Upper lobe of left lung (tissue), 6 donors: ENCODE measurements around the gene LRRC42. TPM values are rescaled to one million over a fixed set of nuclear protein-coding genes. Genes with fewer than 3 reads are reported as not detected.

ENCODE experiments used
- ATAC-seq, 2 donors: fragments of 200-7000 bp; cut with Tn5 transposase; one replicate each; pipeline ENCODE4 v1.9.1; 2022; ENCODE audit warnings: mild to moderate bottlenecking in 2 of 2, moderate library complexity in 2 of 2; ENCODE audit not compliant: low FRiP score in 2 of 2
- DNase-seq, 2 donors: peaks; one replicate each; pipeline ENCODE4 v3.0.0-alpha.2; 2019 to 2020
- H3K27ac ChIP-seq, 4 donors: fragments of 200-600 bp; sonication (generic); one replicate each; pipeline ENCODE4 v1.5.1; 2016 to 2019
- H3K27me3 ChIP-seq, 4 donors: fragments of 200-600 bp; sonication (generic); one replicate each; pipeline ENCODE4 v1.5.1; 2017 to 2019
- H3K36me3 ChIP-seq, 4 donors: fragments of 200-600 bp; sonication (generic); one replicate each; pipeline ENCODE4 v1.5.1; 2016 to 2019
- H3K4me1 ChIP-seq, 4 donors: fragments of 200-600 bp; sonication (generic); one replicate each; pipeline ENCODE4 v1.5.1; 2018 to 2019
- H3K4me3 ChIP-seq, 4 donors: fragments of 200-600 bp; sonication (generic); one replicate each; pipeline ENCODE4 v1.5.1; 2017 to 2019; ENCODE audit warnings: mild to moderate bottlenecking in 2 of 4, moderate library complexity in 1 of 4
- H3K9me3 ChIP-seq, 4 donors: fragments of 200-600 bp; sonication (generic); one replicate each; pipeline ENCODE4 v1.5.1; 2018 to 2019
- EP300 ChIP-seq, 4 donors: sonication (generic); formaldehyde crosslinking; IDR thresholded peaks; one replicate each; pipeline ENCODE4 v1.5.1; 2017; ENCODE audit warnings: antibody characterized with exemption in 4 of 4, control low read depth in 2 of 4
- POLR2A ChIP-seq, 4 donors: fragments of 450-650 bp; IDR thresholded peaks; one replicate each; pipeline ENCODE4 v1.5.1; 2016 to 2017; ENCODE audit warnings: antibody characterized with exemption in 4 of 4, mild to moderate bottlenecking in 2 of 4
- POLR2AphosphoS5 ChIP-seq, 2 donors: sonication (generic); formaldehyde crosslinking; IDR thresholded peaks; one replicate each; pipeline ENCODE4 v1.5.1; 2017; ENCODE audit warnings: antibody characterized with exemption in 2 of 2
- WGBS, 2 donors: methylation state at CpG; one replicate each; pipeline ENCODE4 v1.1.5; 2017 to 2018; 5-methylcytosine and 5-hydroxymethylcytosine counted together
- total RNA-seq, 6 donors: library from RNA; depleted of rRNA in 4 of 6; stranded (reverse); fragments of >200 nt in 4 of 6; gene quantifications; one replicate each; pipeline versions ENCODE4 v1.1.0 to v1.2.1, GENCODE V29; 2016 to 2021
- TF ChIP-seq, protein P1 (sequence below), 6 experiments: fragments of 450-650 bp in 4 of 6; fragments of 200-600 bp in 2 of 6; sonication (generic) in 2 of 6; IDR thresholded peaks; one replicate each; pipeline ENCODE4 v1.5.1; 2016 to 2019; ENCODE audit warnings: antibody characterized with exemption in 6 of 6
- donor health status: DM: no; HTN: no; CAD: no; lungs with moderate emphysema.
- donor health status: DM: no; HTN: yes; CAD: no; lungs with severe emphysema.

The LRRC42 gene
- total RNA-seq, 6 donors from 2014 or later: 13.2 to 26.6 (median 17.6) TPM

DNA sequence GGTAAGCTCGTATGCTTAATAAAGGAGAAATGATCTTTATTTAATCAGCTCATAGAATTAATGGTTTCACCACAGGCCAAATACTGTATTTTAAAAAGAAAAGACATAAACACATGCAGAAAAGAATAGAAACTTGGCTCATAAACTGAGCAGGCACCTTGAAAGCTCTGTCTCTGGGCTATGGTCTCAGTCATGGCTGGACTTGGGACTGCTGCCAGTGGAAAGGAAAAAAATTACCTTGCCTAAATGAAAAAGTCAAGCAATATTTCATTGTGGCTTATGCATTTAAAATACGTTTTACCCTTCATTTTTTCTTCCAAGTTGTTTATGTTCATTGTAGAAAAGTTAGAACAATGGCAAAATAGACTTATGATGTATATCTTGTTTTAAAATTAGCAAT is 8.0 kb downstream of the LRRC42 start:
- Histone ChIP-seq H3K4me1 (peaks cover 2 to 16% (median 13%) of the 10 kb centered on the region in 4 donors), H3K36me3 (peaks cover 0 to 42% (median 17%) of the 10 kb centered on the region in 4 donors), H3K27me3 (no peaks in the 10 kb centered on the region), H3K27ac (no peak overlapping the region), H3K4me3 (no peak overlapping the region), H3K9me3 (no peaks in the 10 kb centered on the region)
- no peak for ATAC-seq
- TF ChIP-seq, protein P1, sequence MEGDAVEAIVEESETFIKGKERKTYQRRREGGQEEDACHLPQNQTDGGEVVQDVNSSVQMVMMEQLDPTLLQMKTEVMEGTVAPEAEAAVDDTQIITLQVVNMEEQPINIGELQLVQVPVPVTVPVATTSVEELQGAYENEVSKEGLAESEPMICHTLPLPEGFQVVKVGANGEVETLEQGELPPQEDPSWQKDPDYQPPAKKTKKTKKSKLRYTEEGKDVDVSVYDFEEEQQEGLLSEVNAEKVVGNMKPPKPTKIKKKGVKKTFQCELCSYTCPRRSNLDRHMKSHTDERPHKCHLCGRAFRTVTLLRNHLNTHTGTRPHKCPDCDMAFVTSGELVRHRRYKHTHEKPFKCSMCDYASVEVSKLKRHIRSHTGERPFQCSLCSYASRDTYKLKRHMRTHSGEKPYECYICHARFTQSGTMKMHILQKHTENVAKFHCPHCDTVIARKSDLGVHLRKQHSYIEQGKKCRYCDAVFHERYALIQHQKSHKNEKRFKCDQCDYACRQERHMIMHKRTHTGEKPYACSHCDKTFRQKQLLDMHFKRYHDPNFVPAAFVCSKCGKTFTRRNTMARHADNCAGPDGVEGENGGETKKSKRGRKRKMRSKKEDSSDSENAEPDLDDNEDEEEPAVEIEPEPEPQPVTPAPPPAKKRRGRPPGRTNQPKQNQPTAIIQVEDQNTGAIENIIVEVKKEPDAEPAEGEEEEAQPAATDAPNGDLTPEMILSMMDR (IDR thresholded peaks at IDR 0.05): no peak
- TF ChIP-seq POLR2AphosphoS5 (IDR thresholded peaks at IDR 0.05): no peak
- WGBS, 2 donors: 88% methylated on average over 2 of the region's 2 CpGs
- no peak for DNase-seq

DNA sequence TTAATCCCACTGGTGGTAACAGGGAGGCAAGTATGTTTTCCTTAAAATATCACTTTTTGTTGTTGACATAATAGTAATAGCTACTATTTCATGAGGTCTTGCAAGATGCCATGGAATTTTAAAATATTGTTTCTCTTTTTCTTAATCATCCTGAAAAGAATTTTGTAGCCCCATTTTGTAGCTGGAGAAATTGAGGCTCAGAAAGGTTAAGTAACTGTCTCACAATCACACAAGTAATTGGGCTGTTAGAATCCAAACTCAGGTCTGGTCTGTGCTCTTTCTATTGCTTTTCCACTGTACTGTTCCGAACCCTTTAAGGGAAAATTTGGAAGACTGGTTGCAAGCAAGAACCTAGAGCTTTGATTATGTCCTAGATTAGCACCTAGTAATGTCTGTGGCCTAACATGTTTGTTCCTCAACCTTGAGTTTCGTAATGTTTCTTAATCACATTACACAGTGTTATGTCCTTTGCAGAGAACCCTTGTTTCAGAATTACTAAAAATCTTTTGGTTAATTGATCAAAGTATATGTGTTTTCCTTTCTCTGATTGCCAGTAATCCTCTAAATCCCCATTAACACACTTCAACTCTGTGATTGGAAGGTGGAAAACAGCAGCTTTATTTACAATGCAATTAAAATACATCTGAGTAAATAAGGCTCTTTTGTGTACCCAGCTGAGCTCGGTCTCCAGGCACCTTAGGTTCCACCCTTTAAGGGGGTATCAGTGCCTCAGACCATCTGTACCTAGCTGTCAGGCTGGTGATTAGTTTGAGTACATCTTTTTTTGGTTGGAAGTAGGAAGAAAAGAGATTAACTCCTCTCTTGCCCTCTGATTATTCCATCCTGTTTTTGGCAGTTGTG is 10.4 kb downstream of the LRRC42 start:
- Histone ChIP-seq H3K27me3 (no peaks in the 10 kb centered on the region), H3K4me1 (peaks cover 2 to 16% (median 13%) of the 10 kb centered on the region in 4 donors), H3K36me3 (peaks cover 0 to 61% (median 31%) of the 10 kb centered on the region in 4 donors), H3K9me3 (no peaks in the 10 kb centered on the region), H3K4me3 (no peak overlapping the region), H3K27ac (peak overlapping the region; percentile 46 to 71 (median 48))
- WGBS, 2 donors: 61 to 64% methylated on average over 3 of the region's 3 CpGs
- DNase-seq (no peak), ATAC-seq (no peak)
- no peak for TF ChIP-seq EP300 (IDR thresholded peaks at IDR 0.05)
- TF ChIP-seq POLR2AphosphoS5 (IDR thresholded peaks at IDR 0.05): no peak
- TF ChIP-seq POLR2A (IDR thresholded peaks at IDR 0.05): no peak
- TF ChIP-seq, protein P1 (IDR thresholded peaks at IDR 0.05): no peak

DNA sequence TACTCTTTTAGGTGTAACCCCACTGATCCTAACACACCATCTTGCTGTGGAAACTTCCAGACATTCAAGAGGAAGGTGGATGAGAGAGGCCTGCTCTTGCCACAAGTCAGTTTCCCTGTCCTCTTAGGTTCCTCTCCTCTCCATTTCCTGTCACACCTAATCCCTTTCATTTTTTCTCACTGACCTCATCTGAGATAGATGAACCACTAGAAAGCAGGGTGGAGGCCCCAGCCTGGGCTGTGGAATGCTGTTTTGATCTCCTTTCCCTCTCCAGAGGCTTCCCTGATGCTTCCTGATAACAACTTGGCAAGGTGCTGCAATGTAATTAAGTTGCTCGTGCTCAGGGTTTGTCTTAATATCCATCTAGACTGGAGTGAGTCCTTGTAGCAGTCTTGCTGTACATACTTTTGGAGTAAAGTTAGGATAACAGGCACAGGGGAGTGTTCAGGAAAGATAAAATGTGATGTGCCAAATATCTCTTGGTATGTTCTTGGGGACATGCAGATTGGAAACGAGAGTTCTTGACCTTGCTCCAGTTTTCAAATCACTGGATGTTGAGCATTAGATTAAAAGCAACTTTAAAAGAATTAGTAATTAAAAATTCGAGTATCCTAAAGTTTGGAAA is 11.2 kb downstream of the LRRC42 start:
- ATAC-seq: peak in 1 of 2 donors; percentile 50
- H3K27ac ChIP-seq: peak overlapping the region; percentile 46 to 71 (median 48)
- TF ChIP-seq EP300 (IDR thresholded peaks at IDR 0.05) (no peak), POLR2A (IDR thresholded peaks at IDR 0.05) (no peak), POLR2AphosphoS5 (IDR thresholded peaks at IDR 0.05) (no peak)
- TF ChIP-seq, protein P1 (IDR thresholded peaks at IDR 0.05): no peak
- no peak for DNase-seq
- WGBS, 2 donors: 43 to 63% methylated on average over 3 of the region's 3 CpGs
- peaks cover 2 to 16% (median 13%) of the 10 kb centered on the region in 4 donors for H3K4me1 ChIP-seq
- H3K27me3 ChIP-seq: no peaks in the 10 kb centered on the region
- H3K9me3 ChIP-seq: no peaks in the 10 kb centered on the region
- H3K4me3 ChIP-seq: no peak overlapping the region
- peaks cover 5 to 61% (median 31%) of the 10 kb centered on the region in 4 donors for H3K36me3 ChIP-seq

DNA sequence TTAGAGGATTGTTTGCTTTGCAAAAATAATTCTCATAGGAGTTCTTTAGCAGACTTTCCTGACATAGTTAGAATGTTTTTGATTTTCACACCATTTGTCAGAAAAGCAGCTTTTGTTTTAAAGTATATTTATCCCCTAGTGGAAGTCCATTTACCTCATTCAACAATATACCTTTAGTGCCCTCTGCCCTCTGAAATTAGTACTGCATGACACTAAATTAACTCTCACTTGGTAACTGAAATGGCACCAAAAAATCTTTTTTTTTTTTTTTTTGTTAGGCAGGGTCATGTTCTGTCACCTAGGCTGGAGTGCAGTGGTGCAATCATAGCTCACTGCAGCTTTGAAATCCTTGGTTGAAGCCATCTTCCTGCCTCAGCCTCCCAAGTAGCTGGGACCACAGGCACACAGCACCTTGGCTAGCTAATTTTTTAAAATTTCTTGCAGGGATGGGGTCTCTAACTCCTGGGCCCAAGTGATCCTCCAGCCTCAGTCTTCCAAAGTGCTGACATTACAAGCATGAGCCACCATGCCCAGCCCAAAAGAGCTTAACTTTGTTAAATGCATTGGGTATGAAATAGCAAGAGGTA is 13.6 kb downstream of the LRRC42 start:
- ATAC-seq (peak in 1 of 2 donors; percentile 43), DNase-seq (no peak)
- no peak overlapping the region for H3K4me3 ChIP-seq
- TF ChIP-seq POLR2AphosphoS5 (IDR thresholded peaks at IDR 0.05) (no peak), POLR2A (IDR thresholded peaks at IDR 0.05) (no peak), EP300 (IDR thresholded peaks at IDR 0.05) (no peak)
- TF ChIP-seq, protein P1 (IDR thresholded peaks at IDR 0.05): peak in 4 of 6 experiments; percentile 41 to 61 (median 56)
- peaks cover 2 to 16% (median 13%) of the 10 kb centered on the region in 4 donors for H3K4me1 ChIP-seq
- H3K27ac ChIP-seq: no peak overlapping the region
- no peaks in the 10 kb centered on the region for H3K27me3 ChIP-seq
- peaks cover 11 to 54% (median 39%) of the 10 kb centered on the region in 4 donors for H3K36me3 ChIP-seq
- no peaks in the 10 kb centered on the region for H3K9me3 ChIP-seq
